Endothelial cell of hepatic sinusoid (primary cell): ENCODE measurements around the gene CPM.

ENCODE experiments used
- in situ Hi-C: cut with HindIII; loops from 2 replicates; pipeline ENCODE4 v1.10.0; 2017; ENCODE audit warnings: low sequenced_read_pairs

The CPM gene

DNA sequence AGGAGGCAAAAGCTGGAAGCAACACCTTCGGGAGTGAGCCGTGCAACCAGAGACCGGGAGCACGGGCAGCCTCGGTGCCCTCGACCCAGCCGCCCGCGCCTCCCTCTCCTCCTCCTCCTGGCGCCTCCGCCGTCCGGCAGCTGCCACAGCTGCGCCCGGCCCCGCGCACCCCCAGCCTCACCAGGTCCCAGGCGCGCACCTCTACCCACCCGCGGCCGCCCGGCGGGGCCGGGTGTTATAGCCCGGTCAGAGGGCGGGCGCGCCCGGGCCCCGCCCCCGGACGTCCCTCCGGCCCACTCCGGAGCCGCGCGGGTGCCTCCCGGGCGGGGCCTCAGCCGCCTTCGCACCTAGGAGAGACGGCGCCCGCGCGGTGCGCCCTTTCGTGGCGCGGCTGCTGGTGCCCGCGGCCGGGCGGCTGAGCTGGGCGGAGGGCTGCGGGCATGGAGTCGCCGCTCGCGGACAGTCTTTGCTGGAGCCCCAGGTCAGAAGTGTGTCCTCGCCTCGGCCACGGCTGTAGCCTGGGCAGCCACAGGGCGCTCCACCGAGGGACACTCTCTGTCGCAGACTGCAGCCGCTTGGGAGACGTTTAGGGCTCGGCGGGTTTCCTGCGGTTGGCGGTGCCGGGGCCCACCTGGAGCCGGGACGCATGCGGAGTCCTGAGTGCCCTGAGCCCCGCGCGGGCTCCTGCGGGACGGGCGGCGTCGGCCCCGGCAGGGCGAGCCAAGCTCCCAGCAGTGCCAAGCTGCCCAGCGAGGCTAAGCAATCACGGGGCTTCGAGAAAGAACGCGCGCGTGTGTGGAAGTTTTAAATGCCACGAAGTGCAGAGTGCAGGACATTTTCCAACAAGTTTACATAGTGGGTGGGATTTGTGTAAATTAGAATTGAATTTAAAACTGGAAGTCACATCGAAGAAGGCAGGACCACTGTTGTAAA, at the start of gene CPM:
Gene CPM, minus strand, starts transcription at position 211 of the 933 bp plus-strand sequence. CDS start 334 bp downstream, outside the sequence.
- in situ Hi-C loops, result no loop called here

DNA sequence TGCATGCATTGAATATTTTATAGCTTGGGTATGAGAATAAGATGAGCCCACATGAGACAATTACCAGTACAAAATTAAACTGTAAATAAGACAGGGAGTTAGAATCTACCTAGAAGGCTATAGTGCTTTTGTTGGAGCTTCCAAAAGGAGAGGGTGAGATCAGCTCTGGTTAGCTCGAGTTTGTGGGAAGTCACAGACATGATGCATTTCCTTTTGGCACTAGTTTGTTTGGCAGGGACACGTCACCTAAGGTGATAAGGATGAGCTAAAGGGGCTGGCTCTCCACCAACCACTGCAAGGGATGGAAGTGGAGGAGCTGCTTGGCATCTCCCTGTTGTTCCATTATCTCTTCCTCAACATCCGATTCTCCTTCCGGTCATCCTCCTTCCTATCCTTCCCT, 48.5 kb upstream of the CPM start:
- in situ Hi-C loops, result loop anchor here (5.0 kb wide), 1 partner anchor 66 kb away; no protein-coding TSS in a partner anchor

DNA sequence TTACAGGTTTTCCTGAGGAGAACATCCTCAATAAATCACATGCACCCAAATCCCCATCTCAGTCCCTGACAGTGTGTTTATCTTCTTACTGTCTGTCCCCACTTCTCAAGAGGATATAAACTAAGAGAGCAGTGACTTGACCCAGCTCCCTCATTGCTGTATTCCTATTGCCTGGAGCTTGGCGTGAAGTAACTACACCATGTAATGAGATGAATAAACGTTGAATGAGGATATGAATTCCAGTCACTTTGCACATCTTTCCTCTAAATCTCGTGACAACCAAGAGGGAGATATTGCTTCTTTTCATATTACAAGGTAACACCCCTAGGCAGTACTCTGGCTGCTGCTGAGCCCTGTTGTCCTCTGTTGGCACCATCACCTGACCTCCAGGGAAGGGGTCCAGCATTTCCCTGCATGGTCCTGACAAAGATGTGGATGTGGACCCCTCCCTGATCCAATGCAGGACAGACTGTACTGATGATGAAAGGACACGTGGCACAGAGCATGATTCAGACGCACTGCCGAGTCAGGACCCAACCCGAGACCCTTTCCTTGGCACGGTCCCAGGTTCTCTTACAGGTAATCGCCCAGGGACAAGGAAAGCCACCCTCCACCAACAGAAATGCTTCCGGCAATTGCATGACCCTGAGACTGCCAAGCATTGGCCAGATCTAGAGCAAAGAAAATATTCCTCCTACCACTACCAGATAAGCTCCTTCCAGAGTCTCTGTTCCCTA, 47.7 kb upstream of the CPM start:
- in situ Hi-C loops, result loop anchor here (5.0 kb wide), 1 partner anchor 67 kb away; no protein-coding TSS in a partner anchor

DNA sequence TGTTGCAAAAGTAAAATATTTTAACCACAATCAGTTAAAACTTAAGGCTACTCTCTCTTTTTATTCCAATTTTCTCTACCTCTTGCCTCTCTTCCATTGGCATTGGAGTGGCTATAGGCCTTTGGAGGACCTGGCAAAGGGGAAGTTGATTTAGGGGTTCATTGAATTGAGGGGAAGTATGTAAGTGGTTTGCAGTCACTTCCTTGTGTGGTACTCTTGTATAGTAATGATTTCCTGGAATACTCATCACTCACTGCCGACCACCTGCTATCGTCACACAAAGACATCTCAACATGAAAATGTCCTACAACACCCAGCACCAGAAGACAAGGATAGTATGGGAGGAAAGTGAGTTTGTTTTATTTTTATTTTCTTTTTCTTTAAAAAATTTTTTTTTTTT, 45.7 kb upstream of the CPM start:
- in situ Hi-C loops, result no loop called here

DNA sequence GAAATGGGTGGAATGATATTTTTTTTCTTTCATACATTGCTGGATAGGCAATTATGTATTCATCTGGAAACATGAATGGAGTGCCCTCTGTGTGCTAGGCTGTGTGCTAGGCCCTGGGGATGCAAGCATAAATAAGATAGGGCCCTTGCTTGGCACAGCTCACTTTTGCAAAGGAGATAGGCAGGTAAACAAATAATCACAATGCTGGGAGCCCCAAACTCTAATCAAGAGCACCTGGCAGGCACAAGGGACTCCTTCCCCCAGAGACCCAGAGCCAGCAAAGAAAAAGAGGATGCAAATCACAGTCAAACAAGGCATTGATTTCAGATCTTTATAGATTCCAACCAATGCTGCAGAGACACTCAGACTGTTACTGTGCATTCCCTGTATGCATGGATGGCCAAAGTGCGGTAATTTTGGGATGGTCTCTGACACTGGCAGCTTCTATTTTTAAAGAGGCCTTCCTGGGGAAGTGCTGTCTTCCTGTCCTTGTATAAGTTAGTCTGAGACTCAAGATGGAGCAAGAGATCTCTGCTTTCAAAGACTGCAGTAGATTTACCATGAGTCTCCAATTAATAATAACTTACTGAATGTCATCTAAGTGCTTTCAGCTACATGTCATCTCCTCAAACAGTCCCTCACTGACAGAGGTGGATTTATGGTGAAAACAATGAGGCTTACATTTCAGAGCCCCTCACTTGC, 45.1 kb upstream of the CPM start:
- in situ Hi-C loops, result no loop called here

DNA sequence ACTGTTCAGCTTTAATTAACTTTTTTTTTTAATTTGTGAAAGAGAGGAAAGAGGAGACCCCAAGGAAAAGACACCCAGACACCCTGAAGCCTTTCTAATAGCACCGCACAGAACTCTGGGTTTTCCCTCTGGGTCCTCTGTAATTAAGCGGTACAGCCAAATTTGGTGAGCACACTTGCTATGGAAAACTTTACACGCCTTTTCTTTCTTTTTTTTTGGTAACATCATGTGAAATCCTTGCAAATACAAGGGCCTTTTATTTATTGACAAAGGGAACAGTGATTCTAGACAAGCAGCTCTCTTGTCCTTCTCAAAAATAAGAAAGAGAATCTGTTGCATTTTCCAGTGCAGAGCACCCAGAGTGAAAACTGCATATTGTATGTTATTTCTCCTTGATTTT, 44.4 kb upstream of the CPM start:
- in situ Hi-C loops, result no loop called here

DNA sequence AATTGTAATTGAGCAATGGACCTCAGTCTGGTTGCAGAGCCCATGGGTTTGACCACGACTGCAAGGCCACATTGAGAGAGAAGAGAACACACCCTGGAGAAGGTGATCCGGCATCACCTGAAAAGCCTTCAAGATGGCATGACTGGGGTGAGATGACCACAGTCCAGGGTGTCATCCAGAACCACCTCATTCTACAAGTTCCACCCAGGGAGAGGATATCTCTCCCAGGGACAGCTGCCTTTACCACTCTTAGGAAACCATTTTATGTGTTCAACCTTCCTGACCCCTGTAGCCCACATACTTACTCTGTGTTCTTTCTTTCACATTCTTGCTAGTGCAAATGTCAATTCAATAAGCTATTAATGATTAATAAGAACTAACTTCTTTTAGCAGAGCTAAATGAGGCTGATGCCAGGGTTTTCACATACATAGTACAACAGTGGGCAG, 43.4 kb upstream of the CPM start:
- in situ Hi-C loops, result no loop called here

DNA sequence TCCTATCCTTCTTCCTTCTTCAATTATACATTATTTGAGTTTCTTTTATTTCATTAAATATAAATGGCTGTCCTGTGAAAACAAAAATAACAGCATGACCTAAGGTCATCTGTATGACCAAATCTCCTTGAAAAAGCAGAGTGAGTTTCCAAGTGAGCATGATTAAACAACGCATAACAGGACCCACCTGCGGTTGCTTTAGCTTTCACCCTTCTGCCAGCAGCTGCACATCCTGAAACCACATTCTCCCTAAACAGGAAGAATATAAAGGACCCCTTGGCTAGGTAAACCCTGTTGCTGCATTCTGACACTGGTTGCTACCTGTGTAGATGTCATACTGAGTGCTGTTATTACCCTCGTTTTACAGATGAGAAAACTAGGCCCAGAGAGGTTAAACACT, 42.8 kb upstream of the CPM start:
- in situ Hi-C loops, result no loop called here

DNA sequence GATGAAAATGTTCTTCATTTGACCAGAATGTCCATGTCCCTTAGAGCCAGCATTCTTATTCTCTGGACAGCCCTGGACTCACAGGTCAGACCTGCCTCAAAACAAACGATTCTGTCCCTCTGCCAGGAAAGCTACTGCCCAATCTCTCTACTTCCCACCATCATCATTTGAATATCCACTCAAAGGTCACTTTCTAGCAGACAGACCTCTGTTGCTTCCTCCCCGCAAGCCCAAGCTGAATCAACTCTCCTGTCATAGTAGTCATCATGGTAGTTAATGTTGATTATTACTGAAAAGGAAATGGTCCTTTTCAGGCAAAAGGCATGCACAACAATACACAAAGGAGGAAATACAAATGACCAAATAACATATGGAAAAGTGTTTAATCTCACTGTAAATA, 39.6 kb upstream of the CPM start:
- in situ Hi-C loops, result no loop called here

DNA sequence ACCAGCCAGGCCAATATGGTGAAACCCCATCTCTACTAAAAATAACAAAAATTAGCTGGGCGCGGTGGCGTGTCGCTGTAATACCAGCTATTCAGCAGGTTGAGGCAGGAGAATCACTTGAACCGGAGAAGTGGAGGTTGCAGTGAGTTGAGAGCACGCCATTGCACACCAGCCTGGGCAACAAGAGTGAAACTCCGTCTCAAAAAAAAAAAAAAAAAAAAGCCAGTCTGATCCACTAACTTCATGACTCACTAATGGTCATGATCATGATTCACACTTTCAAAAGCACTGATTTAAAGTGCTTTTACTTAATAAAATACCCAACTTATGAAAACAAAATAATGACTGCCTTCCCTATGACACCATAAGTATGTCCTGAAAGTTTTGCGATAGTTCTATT, 38.4 kb upstream of the CPM start:
- in situ Hi-C loops, result no loop called here

DNA sequence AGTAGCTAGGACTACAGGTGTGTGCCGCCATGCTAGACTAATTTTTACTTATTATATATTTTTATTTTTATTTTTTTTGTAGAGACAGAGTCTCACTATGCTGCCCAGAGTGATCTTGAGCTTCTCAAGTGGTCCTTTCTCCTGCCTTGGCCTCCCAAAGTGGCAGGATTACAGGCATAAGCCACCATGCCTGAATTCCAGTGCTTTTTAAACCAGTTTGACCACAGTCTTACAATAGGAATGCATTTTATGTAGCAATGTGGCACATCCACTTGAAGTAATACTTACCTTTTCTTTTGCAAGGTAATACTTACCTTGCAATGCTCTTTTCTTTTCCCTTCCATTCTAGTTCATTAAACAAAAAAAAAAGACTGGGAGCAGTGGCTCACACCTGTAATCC, 38.0 kb upstream of the CPM start:
- in situ Hi-C loops, result no loop called here

DNA sequence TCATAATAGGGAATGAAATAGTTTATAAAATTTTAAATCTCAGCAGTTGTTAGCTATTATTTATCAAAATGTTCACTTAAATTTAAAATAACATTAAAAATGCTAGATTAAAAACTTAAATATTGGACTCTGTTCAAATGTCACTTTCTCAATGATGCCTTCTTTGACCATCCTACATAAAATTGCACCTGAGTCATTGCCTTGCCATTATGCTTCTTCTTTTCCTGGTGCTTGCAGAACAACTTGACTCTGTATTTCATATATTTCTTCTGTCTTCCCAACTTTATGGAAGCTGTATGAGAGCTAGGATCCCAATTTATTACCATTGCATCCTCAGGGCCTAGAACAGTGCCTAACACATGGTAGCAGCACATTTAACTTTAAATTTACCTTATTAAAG, 37.3 kb upstream of the CPM start:
- in situ Hi-C loops, result no loop called here

DNA sequence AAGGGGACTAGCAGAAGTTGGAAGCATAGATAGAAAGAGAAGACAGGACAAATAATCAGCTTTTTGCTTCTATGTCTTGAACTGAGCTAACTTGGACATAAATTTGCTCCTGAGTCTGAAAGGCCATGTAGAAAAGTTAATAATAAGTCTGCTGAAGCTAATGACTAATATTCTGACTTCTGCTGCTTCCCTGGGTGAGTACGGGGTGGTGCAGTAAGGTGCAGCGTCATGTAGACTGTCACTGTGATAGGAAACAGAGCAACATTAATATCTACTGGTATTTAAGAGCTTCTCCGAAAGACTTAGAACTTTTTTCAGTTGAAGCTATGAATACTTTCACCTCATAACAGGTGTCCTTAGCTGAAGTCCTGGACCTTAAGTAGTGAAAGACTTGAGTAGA, 34.1 kb upstream of the CPM start:
- in situ Hi-C loops, result loop anchor here (5.0 kb wide), 1 partner anchor 100 kb away; no protein-coding TSS in a partner anchor

DNA sequence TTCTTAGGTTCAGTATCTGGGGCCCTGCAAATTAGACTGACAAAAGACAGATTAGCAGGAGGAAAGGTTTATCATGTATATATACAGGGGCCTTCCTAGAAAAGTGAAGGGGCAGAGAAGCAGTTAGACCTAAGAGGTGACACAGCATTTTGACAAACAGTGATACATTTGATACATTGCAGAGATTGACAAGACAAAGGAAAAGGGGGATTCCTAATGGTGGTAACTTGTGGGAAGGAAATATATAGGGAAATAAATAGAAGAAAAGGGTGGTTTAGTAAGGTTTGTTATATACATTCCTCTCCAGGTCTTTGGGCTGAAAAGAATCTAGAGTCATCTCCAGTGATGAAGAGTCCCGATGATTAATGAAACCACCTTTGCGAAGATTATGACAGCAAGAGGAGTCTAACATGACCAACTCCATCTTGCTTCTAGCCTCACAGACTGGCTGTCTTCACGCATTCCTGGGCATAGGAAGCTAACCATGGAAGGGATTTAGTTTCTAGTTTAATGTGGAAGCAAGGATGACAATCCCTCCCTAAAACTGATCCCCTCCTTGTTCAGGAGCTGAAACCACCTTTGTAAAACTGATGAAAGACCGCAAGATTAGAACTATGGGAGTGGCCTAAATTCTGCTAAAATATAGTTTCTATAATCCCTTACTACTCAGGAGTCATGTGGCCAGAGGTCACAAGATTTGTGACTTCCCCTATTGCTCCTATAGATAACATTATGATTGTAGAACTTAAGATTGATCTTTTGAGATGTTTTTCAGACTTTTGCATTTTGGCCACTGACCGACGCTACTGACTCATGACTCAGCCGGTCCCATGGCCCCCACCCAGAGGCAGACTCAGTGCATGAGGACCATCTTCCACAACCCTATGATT, 31.1 kb upstream of the CPM start:
- in situ Hi-C loops, result no loop called here

DNA sequence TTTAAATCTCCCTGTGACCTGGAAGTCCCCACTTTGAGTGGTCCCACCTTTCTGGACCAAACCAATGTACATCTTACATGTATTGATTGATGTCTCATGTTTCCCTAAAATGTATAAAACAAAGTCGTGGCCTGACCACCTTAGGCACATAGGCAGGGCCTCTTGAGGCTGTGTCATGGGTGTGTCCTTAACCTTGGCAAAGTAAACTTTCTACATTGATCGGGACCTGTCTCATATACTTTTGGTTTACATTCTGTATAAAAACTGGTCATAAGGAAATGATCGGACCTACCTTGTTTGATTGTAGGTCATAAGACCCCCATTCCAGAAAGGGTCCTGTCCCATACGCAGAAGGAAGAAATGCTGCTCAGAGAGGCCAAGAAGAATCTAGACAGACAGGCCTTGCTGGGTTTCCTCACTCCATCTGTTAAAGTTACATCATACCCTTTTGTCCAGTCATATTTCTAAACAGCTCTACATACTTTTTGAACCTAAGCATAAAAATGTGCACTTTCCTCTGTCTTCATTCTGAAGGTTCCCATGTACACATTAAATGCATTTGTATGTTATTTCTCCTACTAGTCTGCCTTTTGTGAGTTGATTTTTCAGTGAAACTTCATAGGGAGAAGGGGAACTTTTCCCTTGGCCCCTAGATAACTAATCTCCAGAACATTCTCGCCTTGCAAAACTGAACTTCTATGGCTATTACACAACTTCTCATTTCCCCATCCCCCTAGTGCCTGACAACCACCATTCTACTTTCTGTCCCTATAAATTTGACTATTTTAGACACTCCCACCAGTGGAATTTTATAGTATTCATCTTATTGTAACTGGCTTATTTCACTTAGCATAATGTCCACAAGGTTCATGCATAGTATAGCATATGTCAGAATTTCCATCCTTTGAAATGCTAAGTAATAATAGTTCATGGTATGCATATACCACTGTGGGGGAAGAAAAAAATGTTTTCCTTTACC, 30.2 kb upstream of the CPM start:
- in situ Hi-C loops, result no loop called here

DNA sequence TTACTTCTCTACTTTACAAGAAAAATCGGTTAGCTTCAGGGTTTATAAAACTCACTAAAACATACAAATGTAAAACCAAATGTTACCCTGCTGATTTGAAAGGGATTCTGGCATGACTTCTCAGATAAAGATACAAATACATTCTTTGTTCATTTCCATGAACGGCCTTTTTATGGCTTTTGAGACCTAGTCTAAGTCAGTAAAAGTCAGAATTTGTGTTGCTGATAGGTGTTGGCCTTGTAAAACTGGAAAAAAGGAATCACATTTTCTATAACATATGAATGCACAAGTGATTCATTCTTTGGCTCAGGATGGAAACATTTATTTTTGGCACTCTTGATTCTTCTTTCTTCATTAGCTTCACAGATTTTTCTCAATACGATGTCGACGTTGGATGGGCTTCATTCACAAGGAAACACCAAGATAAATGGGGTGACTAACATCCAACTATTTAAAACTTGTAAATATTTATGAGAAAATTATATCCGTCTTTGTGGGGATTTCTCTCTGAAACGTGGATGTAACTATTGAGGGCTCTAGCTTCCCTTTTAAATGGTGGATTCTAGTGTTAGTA, 27.0 kb upstream of the CPM start:
- in situ Hi-C loops, result no loop called here

DNA sequence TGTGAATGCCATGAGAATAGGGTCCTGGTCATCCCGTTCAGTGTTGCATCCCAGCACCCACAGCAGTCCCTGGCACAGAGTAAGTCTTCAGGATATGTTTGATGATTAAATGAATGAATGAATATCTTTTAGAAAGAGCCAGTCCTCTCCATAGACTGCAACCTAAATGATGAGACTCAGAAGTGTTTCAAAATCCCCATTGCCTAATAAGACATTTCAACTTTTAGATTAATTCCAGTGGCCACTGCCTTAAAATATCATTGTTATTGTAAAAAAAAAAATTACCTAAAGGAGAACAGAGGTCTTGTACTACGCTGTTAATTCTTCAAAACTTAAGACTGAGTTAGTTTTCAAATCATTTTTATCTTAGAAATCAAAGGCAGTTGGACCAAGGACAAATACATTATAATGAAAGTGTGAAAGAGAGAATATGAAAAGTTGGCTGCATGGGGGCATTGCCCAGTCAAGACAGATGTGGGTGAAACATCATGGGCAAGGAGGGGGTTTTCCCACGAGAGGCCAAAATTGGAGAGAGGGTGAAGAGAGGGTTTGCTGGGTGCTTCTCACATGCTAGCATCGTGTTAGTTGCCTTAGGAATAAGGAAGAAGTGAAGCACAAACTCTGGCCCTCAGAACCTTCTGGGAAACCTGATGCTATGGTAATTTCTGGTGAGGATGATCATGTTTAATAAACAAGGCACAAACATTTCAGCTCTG, 26.3 kb upstream of the CPM start:
- in situ Hi-C loops, result no loop called here

DNA sequence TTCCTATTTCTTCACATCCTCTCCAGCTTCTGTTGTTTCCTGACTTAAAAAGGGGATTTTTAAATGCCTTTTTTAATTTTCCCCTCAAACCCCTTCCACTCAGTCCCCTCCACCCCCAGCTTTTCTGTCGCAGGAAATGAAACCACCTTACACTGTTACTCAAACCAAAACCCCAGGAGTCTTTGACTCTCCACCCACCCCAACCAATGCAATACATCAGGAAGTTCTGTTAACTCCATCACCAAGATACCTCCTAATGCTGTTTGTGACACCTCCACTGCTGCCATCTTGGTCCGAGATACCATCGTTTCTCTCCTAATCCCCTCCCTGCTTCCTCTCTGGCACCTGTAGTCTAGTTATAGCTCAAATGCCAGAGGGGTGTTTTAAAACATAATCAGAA, 25.4 kb upstream of the CPM start:
- in situ Hi-C loops, result no loop called here
